GM12875 (cell line): ENCODE measurements around the gene GABPB2.

Experiments used
- H3K4me3 ChIP-seq: one replicate; pipeline ENCODE4 v1.5.1; 2011; ENCODE audit warnings: low read depth, low read length, control low read depth
- TF ChIP-seq, protein P1 (sequence below): IDR thresholded peaks from 2 replicates; pipeline ENCODE4 v1.5.1; 2011; ENCODE audit warnings: low read depth, mild to moderate bottlenecking, control low read depth, inconsistent platforms, low read length, moderate library complexity, borderline replicate concordance; ENCODE audit not compliant: insufficient read depth

The GABPB2 gene

DNA sequence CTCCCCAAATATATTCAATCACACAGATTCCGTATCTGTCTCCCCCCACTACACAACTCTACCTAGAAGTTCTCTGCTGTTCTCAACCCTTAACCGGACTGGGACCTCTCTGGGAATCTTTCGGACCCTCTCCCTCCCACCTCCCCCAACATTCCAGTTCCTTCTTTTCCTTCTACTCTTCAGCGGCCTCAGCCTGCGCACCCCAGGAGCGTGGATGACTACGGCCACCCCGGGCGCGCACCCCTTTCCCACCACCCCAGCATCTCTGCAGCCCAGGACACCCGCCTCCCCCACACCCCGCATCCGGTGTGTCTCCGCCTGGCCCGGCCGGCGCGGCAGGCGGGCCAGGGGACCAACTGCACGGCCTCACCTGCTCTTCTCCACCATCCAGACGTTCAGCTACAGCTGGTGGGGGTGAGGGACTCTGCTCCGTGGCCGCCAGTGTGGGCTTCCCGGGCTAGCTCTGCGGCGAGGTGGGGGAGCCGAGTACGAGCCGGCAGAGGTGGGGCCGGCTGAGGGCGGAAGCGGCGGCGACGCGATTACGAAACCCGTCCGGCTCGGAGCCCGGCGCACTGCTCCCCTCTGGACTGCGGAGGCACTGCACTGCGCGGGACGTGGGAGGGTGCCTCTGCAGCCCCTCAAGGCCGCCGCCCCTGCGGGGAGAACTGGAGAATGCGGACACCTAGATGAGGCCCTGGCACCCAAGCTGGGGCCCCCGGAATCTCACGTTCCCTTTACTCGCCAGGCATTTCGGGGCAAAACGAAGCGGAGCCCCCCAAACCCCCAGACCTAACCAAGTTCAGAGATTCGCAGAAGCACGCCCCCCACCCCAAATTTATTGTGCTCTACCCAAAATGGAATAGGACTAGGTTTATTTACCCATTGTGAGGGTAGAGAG lies 11.2 kb upstream of the GABPB2 start, which contains the start of gene CDC42SE1:
CDC42SE1 (minus strand) TSS at position 514 of the 898 bp plus-strand sequence. CDS start 3,892 bp downstream, outside the sequence.
- TF ChIP-seq, protein P1, sequence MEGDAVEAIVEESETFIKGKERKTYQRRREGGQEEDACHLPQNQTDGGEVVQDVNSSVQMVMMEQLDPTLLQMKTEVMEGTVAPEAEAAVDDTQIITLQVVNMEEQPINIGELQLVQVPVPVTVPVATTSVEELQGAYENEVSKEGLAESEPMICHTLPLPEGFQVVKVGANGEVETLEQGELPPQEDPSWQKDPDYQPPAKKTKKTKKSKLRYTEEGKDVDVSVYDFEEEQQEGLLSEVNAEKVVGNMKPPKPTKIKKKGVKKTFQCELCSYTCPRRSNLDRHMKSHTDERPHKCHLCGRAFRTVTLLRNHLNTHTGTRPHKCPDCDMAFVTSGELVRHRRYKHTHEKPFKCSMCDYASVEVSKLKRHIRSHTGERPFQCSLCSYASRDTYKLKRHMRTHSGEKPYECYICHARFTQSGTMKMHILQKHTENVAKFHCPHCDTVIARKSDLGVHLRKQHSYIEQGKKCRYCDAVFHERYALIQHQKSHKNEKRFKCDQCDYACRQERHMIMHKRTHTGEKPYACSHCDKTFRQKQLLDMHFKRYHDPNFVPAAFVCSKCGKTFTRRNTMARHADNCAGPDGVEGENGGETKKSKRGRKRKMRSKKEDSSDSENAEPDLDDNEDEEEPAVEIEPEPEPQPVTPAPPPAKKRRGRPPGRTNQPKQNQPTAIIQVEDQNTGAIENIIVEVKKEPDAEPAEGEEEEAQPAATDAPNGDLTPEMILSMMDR, result peak; percentile 93
- H3K4me3 ChIP-seq, result peak within 1 kb of the TSS; percentile 96

DNA sequence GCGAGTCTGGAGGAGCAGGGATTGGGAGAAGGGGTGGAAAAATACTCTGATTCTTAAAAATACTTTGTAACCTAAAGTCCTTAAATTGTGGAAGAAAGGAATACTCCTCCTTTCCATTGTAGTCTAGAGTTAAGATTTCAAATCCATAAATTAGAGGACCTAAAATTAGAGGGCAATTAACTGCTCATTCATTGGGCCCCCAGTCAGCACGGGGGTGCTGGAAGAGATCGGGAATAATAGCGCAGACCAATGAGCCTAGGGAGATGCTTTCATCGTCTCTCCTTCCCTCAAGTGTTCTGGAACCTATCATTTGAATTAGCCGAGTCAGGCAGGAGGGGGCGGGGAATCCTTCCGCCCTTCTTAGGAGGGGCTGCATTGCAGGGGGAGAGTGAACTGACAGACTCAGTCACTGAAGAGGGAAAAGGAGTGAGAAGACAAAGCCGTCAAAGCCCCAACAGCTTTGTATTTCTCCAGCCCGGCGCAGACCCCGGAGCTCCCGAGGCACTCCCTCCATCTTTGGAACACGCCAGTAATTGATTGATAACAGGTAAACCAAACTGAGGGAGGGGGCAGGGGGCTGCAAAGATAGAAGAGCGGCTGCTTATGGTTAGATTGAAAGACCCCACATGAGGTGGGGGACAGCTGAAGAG lies 10.4 kb upstream of the GABPB2 start, which contains the start of gene MLLT11:
MLLT11 (plus strand) TSS at position 391 of the 650 bp plus-strand sequence. CDS start 6,828 bp downstream, outside the sequence.
- peak within 1 kb of the TSS; percentile 96 for H3K4me3 ChIP-seq
- TF ChIP-seq, protein P1, result no peak

DNA sequence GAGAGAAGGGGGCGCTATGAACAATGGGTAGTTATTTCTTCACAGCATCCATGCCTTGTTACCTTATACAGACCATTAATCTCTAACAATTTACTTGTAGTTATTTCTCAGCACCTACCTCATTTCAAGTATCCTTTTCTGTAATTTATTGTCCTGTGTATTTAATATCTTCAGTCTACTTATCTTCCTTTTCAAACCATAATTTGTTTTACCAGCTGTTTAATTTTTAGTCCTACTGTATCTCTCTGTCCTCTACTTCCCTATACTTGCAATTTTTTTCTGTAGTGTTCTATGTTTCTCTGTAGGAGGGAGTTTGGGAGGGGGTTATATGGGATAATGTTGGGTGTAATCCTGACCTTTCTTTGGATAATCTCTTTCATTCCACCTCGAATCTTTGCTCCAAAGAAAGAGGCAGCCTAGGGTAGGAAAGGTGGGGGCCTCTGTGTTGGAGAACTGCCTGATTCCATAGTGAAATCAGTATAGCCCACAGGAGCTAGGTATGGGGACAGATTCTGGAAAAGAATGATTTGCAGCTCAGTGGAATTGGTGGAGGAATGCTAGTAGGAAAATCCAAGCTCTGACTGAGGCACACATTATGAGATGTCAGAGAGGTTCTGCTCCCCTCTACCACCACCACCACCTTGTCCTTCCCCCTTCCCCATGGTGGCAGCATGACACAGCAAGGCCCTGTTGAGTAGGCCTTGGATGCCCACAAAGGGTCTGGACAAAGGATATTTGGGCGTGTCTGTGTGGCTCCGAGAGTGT lies 9.7 kb upstream of the GABPB2 start:
- TF ChIP-seq, protein P1, result no peak
- H3K4me3 ChIP-seq, result peak overlapping the region; percentile 96

DNA sequence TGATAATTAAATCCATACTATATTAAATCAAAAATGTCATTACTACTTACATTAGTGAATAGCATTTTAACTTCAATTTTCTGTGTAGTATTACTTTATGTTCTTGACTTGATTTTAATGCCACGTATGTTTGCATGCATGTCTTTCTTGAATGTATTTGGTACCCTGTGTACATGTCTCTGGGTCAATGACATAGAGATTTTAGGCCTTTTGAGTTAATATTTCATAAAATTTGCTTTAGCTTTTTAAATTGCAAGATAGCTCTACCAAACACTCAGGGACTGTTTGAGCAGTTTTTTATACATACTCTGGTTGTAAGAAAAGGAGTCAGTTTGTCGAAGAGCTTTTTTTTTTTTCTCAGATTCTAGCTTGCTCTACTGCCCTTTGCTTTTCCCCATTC lies 8.9 kb upstream of the GABPB2 start:
- TF ChIP-seq, protein P1, result no peak
- no peak overlapping the region for H3K4me3 ChIP-seq

DNA sequence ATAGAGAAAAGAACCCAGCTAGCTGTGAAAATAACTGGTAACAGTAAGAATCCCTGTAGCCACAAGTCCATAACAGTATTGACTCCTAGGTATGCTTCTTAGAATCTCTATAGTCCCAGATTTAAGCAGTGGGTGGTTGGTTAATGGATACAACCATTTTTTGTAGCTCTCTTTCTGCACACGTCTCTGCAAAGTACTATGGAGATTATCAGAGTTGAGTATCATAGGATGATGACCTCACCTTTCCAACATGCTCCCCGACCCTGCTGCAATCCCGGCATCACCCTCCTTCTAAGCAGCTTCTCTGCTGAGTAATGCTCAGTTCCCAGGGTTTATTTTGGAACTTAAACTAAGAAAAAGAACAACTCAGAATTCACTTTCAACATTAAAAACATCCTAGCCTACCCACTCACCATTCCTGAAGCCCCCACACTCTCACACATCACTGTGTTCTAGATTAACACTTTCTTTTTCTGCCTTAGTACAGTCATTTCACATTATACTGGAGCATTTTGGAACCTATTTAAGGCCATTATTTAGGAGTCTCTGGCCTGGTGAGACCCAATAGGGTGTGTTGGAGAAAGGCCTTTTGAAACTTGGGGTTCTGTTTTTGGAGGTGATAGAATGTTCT lies 7.7 kb upstream of the GABPB2 start:
- TF ChIP-seq, protein P1, result no peak
- no peak overlapping the region for H3K4me3 ChIP-seq

DNA sequence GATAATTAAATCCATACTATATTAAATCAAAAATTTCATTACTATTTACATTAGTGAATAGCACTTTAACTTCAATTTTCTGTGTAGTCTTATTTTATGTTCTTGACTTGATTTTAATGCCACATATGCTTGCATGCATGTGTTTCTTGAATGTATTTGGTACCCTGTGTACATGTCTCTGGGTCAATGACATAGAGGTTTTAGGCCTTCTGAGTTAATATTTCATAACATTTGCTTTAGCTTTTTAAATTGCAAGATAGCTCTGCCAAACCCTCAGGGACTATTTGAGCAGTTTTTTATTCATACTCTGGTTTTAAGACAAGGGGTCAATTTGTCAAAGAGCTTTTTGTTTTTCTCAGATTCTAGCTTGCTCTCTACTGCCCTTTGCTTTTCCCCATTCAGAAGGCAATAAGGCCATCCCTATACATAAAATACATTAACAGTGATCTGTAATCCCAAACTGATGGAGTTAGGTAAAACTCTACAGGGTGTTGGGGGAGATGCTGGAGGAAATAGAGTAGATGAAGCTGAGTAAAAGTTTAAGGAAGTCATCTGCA lies 5.4 kb upstream of the GABPB2 start:
- TF ChIP-seq, protein P1, result no peak

More for the DNA sequence above, 5.4 kb upstream of the GABPB2 start:
- no peak overlapping the region for H3K4me3 ChIP-seq
